A204.1 (cell line): ENCODE data around the gene DLX5.

Source experiments
- FAIRE-seq: peaks from 2 replicates; lab custom pipeline; 2012; peaks lifted over from hg19 to GRCh38; lab: Jason Lieb, UNC

DLX5 gene

GRCh38 chr7:96989859-96990317, 34.7 kb downstream of the DLX5 start:
- FAIRE-seq = no peak

GRCh38 chr7:96989241-96989858, 35.3 kb downstream of the DLX5 start:
- FAIRE-seq = no peak

DNA sequence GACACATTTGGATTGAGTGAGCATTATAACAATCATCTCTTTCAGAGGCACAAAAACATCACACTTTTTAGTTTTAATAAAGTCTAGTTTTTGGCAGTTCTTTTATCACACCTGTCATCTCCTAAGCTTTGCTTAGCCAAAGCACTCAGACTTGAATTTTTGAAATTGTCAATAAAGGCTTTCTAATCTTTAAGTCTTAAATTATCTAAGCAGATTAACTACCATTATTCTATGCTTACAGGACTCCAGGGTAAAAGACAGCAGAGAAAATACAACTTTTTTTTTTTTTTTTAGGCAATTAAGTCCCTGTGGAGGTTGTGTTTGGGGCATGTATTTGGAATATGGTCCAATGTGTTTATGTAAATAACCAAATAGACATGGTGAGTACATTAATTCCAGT, 36.9 kb downstream of the DLX5 start:
- FAIRE-seq = no peak

DNA sequence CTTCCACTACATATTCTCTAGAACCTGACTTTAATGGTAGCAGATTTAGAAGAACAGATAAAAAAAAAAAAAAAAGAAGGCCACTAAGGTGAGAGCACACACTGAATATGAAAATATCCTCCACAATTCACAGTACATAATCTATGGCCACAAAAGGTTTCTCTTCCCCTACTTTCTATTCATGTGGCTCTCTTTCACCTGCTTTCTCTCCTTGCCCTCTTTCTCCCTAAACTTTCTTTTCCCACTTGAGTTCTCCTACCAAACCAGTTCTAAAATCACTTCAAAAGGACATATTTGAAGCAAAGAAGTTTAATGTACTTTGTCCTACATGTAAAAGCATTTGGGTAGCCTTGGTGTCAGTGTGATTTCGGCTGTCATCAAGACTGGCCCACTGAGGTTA, 37.7 kb downstream of the DLX5 start:
- FAIRE-seq = no peak

DNA sequence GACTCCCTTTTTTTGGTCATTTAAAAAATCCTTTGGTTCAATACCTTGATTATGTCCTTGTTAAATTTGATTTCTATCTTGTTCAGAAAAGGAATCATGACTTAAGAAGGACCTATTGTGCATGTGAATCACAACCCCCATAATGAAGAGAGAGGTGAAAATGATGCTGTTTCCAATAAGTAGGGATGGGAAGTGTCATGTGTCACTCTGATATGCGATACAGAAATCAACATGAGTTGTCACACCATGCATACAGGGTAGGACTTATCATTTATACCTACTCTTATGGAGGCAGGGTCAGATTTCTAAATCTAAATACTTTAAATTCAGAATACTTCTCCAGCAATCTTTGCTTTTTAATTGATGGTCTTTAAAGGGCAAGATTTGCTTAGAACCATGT, 38.6 kb downstream of the DLX5 start:
- no peak for FAIRE-seq

- no peak for FAIRE-seq
Measured at GRCh38 chr7:96982586-96982985, 42.0 kb downstream of the DLX5 start.

- FAIRE-seq = no peak
Measured at GRCh38 chr7:96979551-96980276, 44.9 kb downstream of the DLX5 start.

GRCh38 chr7:96977445-96977844, 47.2 kb downstream of the DLX5 start:
- no peak for FAIRE-seq

- no peak for FAIRE-seq
Measured at GRCh38 chr7:96976106-96976505, 48.5 kb downstream of the DLX5 start.

DNA sequence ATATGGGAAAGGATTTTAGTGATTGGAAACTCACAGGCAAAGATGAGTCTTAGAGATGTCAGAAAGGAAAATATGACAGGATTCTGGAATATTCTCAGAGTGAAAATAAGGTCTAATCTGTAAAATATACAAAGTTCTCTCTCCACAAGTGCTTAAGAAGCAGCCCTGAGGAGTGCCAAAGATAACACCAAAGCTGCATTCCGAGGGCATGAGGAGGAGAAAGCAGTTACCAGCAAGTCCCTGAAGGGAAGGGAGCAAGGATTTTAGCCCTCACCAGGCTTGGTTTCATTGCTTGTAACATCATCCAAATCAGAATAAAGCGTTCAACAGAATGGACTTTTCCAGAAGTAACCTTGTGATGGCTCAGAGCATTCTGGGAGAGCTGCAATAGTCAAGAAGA, 50.6 kb downstream of the DLX5 start:
- no peak for FAIRE-seq

- no peak for FAIRE-seq
Measured at GRCh38 chr7:96970739-96971138, 53.9 kb downstream of the DLX5 start.
